SKM-1 (cell line): Measurements from ENCODE around the gene S100A13.
"Not testable (repeated sequence)": the region's sequence is repeated elsewhere in the genome, so short reads cannot be mapped to it uniquely, and the experiment has no call there.

Source experiments
- DNase-seq: peaks from one replicate; lab custom pipeline; 2025; ENCODE audit not compliant: unreplicated experiment; lab: John Stamatoyannopoulos, UW

Gene S100A13

DNA sequence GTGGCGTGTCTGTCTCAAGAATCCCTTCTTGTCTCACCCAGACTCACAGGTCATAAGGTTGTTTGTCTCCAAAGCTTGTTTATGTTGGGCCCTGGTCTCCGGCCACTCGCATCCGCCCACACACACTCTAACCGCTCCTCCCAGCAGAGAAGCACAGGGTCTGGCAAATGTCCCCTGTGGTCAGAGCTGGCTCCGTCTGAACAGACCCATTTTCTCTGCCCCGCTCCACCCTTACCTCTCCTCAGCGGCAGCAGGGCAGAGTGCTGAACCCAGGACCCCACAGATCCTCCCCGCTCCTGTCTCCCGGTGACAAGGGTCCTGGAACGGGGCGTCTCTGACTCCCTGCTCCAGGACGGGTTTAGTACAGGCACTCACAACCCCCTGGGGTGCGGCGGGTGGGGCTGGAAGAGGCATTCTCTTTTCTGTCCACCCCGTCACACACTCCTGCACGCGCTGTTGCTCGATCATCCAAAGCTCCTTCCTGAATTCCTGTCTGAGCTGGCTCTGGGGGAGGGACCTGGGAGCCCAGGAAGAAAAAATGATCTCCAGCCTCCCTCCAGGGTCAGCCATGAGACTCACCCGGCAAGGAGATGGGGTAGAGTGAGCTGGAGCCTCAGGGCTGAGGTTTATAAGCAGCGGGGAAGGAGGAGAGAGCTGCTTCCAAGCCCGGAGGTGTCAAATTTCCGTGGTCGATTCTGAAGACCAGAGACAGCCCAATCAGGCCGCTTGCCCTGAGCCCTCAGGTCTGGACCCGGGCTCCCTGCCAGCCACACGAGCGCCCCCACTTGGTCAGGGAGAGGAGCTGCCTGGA lies at the start of gene S100A13:
Gene S100A13 (minus strand): TSS at position 602 of the 811 bp plus-strand sequence. CDS start 1,033 bp downstream, outside the sequence.
- DNase-seq = no peak

- no peak for DNase-seq
These were observed 46.2 kb upstream of the S100A13 start for GRCh38 chr1:153673511-153673910.

- DNase-seq = peak; percentile 72
These were observed 44.5 kb upstream of the S100A13 start for GRCh38 chr1:153671628-153672353.

- DNase-seq = peak; percentile 100
These were observed 43.7 kb upstream of the S100A13 start, which contains the start of gene ILF2 for GRCh38 chr1:153670859-153671627. ILF2 (minus strand) TSS chr1:153670993; CDS start chr1:153670922, 71 bp downstream.

DNA sequence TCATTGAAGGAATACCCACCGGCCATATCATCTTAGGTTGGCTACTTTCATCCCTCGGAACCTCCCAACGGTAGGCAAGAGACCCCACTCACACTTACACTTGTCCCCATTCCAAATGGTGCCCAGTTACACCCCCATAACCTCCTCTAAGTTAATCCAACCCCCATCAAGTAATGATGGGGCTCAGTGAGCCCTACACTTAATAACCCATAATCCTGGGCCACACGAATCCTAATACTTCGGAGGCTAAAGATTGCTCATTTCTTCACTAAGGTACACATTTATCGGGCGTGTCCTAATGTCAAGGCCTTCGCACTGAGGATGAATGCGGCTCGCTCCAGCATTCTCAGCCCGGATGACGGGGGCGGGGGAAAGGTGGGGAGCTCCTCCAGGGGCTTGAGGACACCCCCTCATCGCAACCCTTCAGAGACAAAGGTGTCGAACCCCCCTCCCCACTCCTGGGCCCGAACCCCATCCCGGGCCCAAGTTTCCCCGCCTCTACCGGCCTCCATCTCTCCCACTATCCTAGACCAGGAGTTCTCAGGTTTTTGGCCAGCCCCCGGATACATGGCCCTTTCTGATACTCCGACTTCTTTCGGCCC lies 43.1 kb upstream of the S100A13 start:
- DNase-seq = no peak

- DNase-seq = no peak
These were observed 42.3 kb upstream of the S100A13 start for GRCh38 chr1:153669606-153670005.

DNA sequence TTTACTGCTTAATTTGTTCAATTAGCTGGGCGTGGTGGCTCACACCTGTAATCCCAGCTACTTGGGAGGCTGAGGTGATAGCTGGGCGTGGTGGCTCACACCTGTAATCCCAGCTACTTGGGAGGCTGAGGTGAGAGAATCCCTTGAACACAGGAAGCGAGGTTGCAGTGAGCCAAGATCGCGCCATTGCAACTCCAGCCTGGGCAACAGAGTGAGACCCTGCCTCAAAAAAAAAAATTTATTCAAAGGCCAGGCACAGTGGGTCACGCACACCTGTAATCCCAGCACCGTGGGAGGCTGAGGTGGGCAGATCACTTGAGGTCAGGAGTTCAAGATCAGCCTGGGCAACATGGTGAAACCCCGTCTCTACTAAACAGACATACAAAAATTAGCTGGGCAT lies 41.4 kb upstream of the S100A13 start:
- not testable (repeated sequence) for DNase-seq

DNA sequence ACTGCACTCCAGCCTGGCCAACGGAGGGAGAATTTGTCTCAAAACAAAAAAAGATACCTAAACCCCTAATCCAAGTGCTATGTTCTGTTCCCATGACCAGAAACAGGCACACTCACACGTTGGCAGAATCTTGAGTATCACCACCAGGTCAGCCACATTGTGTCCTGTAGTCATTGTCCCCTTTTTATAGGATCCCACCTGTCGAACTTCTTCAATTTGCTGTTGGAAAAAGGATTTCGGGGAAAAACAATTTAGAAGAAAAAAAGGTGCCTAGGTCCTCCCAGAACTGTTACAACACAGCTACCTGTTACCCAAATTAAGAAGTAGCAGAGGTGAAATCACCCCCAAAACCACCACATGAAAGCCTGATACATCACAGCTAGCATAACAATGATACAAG lies 40.1 kb upstream of the S100A13 start:
- DNase-seq = no peak

- DNase-seq = no peak
These were observed 35.9 kb upstream of the S100A13 start for GRCh38 chr1:153663211-153663610.

DNA sequence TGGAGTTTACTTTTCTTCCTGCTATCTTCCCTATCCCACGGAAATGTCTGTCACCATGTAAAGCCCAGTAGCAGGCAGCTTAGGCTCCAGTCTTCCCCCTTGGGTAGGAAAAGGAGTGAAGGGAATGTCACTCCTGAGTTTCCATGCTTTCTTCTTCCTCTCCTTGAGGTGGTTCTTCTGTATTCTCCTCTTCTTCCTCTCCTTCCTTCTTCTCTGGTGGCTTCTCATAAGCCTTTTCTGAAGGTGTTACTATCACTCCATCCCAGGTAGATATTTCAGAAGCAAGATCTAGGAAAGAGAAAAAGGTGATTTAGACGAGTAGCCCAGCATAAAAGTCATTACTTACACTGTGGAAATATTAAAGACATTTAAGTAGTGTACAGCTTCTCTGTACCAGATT lies 35.0 kb upstream of the S100A13 start:
- DNase-seq = no peak

GRCh38 chr1:153661111-153661708 lies 33.9 kb upstream of the S100A13 start:
- DNase-seq = no peak

- DNase-seq = no peak
These were observed 32.4 kb upstream of the S100A13 start for GRCh38 chr1:153659656-153660055.

DNA sequence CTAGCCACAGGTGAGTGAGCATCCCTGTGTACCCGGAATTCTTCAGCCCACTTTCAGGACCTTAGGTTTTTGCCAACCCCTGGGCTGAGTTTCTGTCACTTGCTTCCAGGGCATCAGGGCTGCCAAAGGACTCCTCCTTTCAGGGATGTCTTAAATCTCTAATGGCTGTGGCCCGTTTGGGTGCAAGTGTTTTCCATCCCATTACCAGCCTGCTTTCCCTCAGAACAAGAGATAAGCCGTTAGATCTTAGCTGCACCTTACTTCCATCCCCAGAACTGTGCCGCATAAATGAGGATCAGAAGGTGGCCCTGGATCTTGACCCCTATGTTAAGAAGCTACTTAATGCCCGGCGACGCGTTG lies 31.9 kb upstream of the S100A13 start:
- DNase-seq = no peak

DNA sequence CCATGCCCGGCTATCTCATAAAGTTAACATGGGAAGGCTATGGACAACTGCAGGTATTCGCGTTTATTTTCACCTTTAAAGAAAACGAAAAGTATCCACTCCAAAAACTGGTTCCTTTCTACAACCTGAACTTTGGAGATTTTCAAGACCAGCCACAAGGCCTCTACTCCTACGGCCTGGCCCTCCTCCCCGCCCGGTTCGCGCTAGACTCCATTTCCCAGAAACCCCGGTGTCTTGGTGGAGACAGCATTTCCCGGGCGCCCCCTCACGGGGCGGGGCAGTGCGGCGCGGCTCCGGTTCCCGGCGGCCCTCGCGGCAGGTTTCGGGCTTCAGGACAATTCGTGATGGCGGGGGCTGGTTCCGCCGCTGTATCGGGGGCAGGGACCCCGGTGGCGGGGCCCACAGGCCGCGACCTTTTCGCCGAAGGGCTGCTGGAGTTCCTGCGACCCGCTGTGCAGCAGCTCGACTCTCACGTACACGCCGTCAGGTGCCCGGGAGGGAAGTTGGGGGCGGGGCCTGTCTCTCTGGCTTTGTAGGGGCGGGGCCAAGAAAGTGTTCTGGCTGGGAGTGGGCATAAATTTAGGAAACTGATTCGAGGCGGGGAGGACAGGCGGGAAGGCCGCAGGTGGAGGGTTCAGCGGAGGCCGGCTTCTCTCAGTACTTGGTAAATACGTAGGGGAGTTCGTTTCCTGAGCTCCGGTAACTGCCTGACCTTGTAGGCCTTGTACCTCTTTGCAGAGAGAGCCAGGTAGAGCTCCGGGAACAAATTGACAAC lies 31.3 kb upstream of the S100A13 start, which contains the start of gene SNAPIN:
Gene SNAPIN (plus strand): TSS at position 304 of the 775 bp plus-strand sequence. CDS start 41 bp downstream, at position 345.
- DNase-seq = peak; percentile 91

DNA sequence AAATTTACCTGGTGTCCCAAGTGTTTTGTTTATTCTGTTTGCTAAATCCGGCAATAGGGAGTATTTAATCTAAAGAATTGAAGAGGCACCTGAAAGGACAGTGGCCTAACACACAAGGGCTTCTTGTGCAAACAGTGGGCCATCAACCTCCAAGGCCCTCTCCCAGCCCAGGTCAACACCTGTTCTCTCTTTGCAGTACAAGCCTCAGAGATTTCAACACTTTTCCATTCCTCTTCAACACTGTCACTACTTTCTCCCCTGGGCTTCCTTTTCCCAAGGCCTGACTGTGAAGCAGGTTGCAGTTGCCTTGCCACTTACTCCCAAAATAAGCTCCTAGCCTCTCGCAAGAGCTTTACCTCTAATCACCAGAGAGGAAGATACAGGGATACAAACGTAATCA lies 28.0 kb upstream of the S100A13 start:
- no peak for DNase-seq

GRCh38 chr1:153652805-153653500 lies 25.6 kb upstream of the S100A13 start:
- DNase-seq = no peak

- no peak for DNase-seq
These were observed 24.5 kb upstream of the S100A13 start for GRCh38 chr1:153651771-153652170.

- DNase-seq = no peak
These were observed 22.5 kb upstream of the S100A13 start for GRCh38 chr1:153649863-153650235.

- no peak for DNase-seq
These were observed 22.0 kb upstream of the S100A13 start for GRCh38 chr1:153649137-153649862.
